Right ventricle myocardium inferior (tissue), 1 donor: ENCODE data around the gene PLEKHA4. TPM values are rescaled to one million over a fixed set of nuclear protein-coding genes. Genes with fewer than 3 reads are reported as not detected.
"Not testable (repeated sequence)": the region's sequence is repeated elsewhere in the genome, so short reads cannot be mapped to it uniquely, and the experiment has no call there.

Source experiments
- ATAC-seq: fragments of 200-7000 bp; cut with Tn5 transposase; one replicate; pipeline ENCODE4 v1.9.1; 2020; ENCODE audit warnings: mild to moderate bottlenecking, moderate library complexity
- DNase-seq: peaks from one replicate; pipeline ENCODE4 v3.0.0; 2021; ENCODE audit errors: missing footprints
- intact Hi-C: fragments of 100-400 bp; cut with DNase I; formaldehyde crosslinking; loops from one replicate; pipeline ENCODE4 v1.11.0; 2022
- total RNA-seq: library from RNA; stranded (reverse); fragmentation: NEBNext Ultra II Directional; extraction: Animal tissue kit (Norgen Biotek cat#: 25700); gene quantifications from one replicate; pipeline ENCODE4 v1.2.1, GENCODE V29; 2021
- donor health status: DM: no; HTN: yes; CAD: no; lungs with severe emphysema.

Gene PLEKHA4
- total RNA-seq, 1 donor from 2014 or later = 23.8 TPM

- peak; percentile 74 for ATAC-seq
- intact Hi-C loops = loop anchor here (2.0 kb wide), 1 partner anchor 92 kb away; the partner anchor contains the start of gene FTL
- peak; percentile 98 for DNase-seq
Measured at GRCh38 chr19:48872182-48872883, 3.9 kb upstream of the PLEKHA4 start, which contains the start of gene PPP1R15A. PPP1R15A (plus strand) TSS chr19:48872421; CDS start chr19:48873234, 813 bp downstream.

GRCh38 chr19:48871471-48872181, 3.2 kb upstream of the PLEKHA4 start:
- intact Hi-C loops = loop anchor here (2.0 kb wide), 1 partner anchor 93 kb away; the partner anchor contains the start of gene FTL
- not testable (repeated sequence) for DNase-seq, ATAC-seq

GRCh38 chr19:48870048-48870447, 1.6 kb upstream of the PLEKHA4 start:
- intact Hi-C loops = no loop called here
- ATAC-seq (no peak), DNase-seq (no peak)

GRCh38 chr19:48867746-48868113, 687 bp downstream of the PLEKHA4 start:
- intact Hi-C loops = no loop called here
- no peak for ATAC-seq
- no peak for DNase-seq

GRCh38 chr19:48867123-48867745, 1.2 kb downstream of the PLEKHA4 start:
- DNase-seq (no peak), ATAC-seq (no peak)
- intact Hi-C loops = no loop called here

- intact Hi-C loops = no loop called here
- DNase-seq = no peak
- no peak for ATAC-seq
Measured at GRCh38 chr19:48866692-48867091, 1.7 kb downstream of the PLEKHA4 start.

- intact Hi-C loops = no loop called here
- no peak for DNase-seq
- no peak for ATAC-seq
Measured at GRCh38 chr19:48862827-48863226, 5.6 kb downstream of the PLEKHA4 start.

- ATAC-seq (no peak), DNase-seq (no peak)
- intact Hi-C loops = no loop called here
Measured at GRCh38 chr19:48861313-48861712, 7.1 kb downstream of the PLEKHA4 start.

GRCh38 chr19:48859711-48860572, 8.5 kb downstream of the PLEKHA4 start:
- DNase-seq = no peak
- intact Hi-C loops = no loop called here
- peak; percentile 43 for ATAC-seq

- no peak for DNase-seq
- ATAC-seq = peak; percentile 3
- intact Hi-C loops = no loop called here
Measured at GRCh38 chr19:48858984-48859710, 9.3 kb downstream of the PLEKHA4 start.

- no peak for DNase-seq
- intact Hi-C loops = no loop called here
Measured at GRCh38 chr19:48856921-48857320, 11.5 kb downstream of the PLEKHA4 start.

GRCh38 chr19:48854103-48854502, 14.3 kb downstream of the PLEKHA4 start:
- DNase-seq (no peak), ATAC-seq (no peak)
- intact Hi-C loops = no loop called here

More at GRCh38 chr19:48856921-48857320, 11.5 kb downstream of the PLEKHA4 start:
- ATAC-seq = no peak

- intact Hi-C loops = no loop called here
- ATAC-seq (no peak), DNase-seq (no peak)
Measured at GRCh38 chr19:48853483-48853882, 14.9 kb downstream of the PLEKHA4 start.

- no peak for DNase-seq
- no peak for ATAC-seq
- intact Hi-C loops = no loop called here
Measured at GRCh38 chr19:48852292-48852691, 16.1 kb downstream of the PLEKHA4 start.

- intact Hi-C loops, ATAC-seq, DNase-seq: not testable (repeated sequence)
Measured at GRCh38 chr19:48846659-48847058, 21.8 kb downstream of the PLEKHA4 start.

GRCh38 chr19:48845384-48845783, 23.0 kb downstream of the PLEKHA4 start:
- no peak for ATAC-seq
- intact Hi-C loops = no loop called here
- DNase-seq = no peak

- intact Hi-C loops = loop anchor here (5.0 kb wide), 1 partner anchor 197 kb away; the partner anchor contains the start of gene CA11
- ATAC-seq = no peak
- no peak for DNase-seq
Measured at GRCh38 chr19:48844472-48844871, 23.9 kb downstream of the PLEKHA4 start.

- intact Hi-C loops = loop anchor here (1.0 to 5.0 kb wide), 2 partner anchors 54 to 195 kb away; partner anchors contain the start of gene CA11
- DNase-seq = no peak
- peak; percentile 53 for ATAC-seq
Measured at GRCh38 chr19:48842789-48843162, 25.6 kb downstream of the PLEKHA4 start.
